ENCODE results near the gene GARIN5A.

The GARIN5A gene

GRCh38 chr19:50476224-50476906 is at the start of gene GARIN5A, which contains the start of gene EMC10:
GARIN5A (minus strand) TSS chr19:50476848; CDS start chr19:50476388, 460 bp downstream.
EMC10 (plus strand) TSS chr19:50476507; CDS start chr19:50476545, 38 bp downstream.
- DNase-seq (ENCODE audit: low read depth in 3 of 3), result peak; percentile 81 to 89 (median 87)

- DNase-seq (ENCODE audit: low read depth in 3 of 3), result no peak
Measured at GRCh38 chr19:50522881-50523280, 46.2 kb upstream of the GARIN5A start.

- DNase-seq (ENCODE audit: low read depth in 3 of 3), result no peak
Measured at GRCh38 chr19:50520822-50521465, 44.3 kb upstream of the GARIN5A start.

GRCh38 chr19:50519006-50519575 is 42.4 kb upstream of the GARIN5A start:
- no peak for DNase-seq (ENCODE audit: low read depth in 3 of 3)

GRCh38 chr19:50518091-50519005 is 41.7 kb upstream of the GARIN5A start:
- no peak for DNase-seq (ENCODE audit: low read depth in 3 of 3)

GRCh38 chr19:50517704-50518075 is 41.0 kb upstream of the GARIN5A start:
- DNase-seq (ENCODE audit: low read depth in 3 of 3), result no peak

- DNase-seq (ENCODE audit: low read depth in 3 of 3), result no peak
Measured at GRCh38 chr19:50516964-50517703, 40.5 kb upstream of the GARIN5A start.

GRCh38 chr19:50516456-50516855 is 39.8 kb upstream of the GARIN5A start:
- DNase-seq (ENCODE audit: low read depth in 3 of 3), result no peak

GRCh38 chr19:50515168-50515561 is 38.5 kb upstream of the GARIN5A start:
- no peak for DNase-seq (ENCODE audit: low read depth in 3 of 3)

- no peak for DNase-seq (ENCODE audit: low read depth in 3 of 3)
Measured at GRCh38 chr19:50514346-50515167, 37.9 kb upstream of the GARIN5A start.

GRCh38 chr19:50513746-50514345 is 37.2 kb upstream of the GARIN5A start, which contains the start of gene ASPDH:
ASPDH (minus strand) TSS chr19:50513913; CDS start chr19:50513823, 90 bp downstream.
- no peak for DNase-seq (ENCODE audit: low read depth in 3 of 3)

- DNase-seq (ENCODE audit: low read depth in 3 of 3), result no peak
Measured at GRCh38 chr19:50512999-50513745, 36.5 kb upstream of the GARIN5A start.

GRCh38 chr19:50512112-50512998 is 35.7 kb upstream of the GARIN5A start:
- DNase-seq (ENCODE audit: low read depth in 3 of 3), result no peak

GRCh38 chr19:50511069-50511822 is 34.6 kb upstream of the GARIN5A start, which contains the start of gene JOSD2:
JOSD2 (minus strand) TSS chr19:50511191; CDS start chr19:50510431, 760 bp downstream.
- peak; percentile 93 to 96 (median 95) for DNase-seq (ENCODE audit: low read depth in 3 of 3)

GRCh38 chr19:50510700-50511068 is 34.0 kb upstream of the GARIN5A start:
- DNase-seq (ENCODE audit: low read depth in 3 of 3), result no peak

- DNase-seq (ENCODE audit: low read depth in 3 of 3), result no peak
Measured at GRCh38 chr19:50510121-50510670, 33.5 kb upstream of the GARIN5A start.

GRCh38 chr19:50509366-50509765 is 32.7 kb upstream of the GARIN5A start:
- no peak for DNase-seq (ENCODE audit: low read depth in 3 of 3)
